PC-3 (cell line): ENCODE measurements around the gene RAB20.

Experiments used
- CTCF ChIP-seq: fragments of 300-600 bp; sonication (generic); conservative IDR thresholded peaks from 2 replicates; pipeline ENCODE4 v1.5.1; 2017; ENCODE audit warnings: antibody characterized with exemption, low read depth, mild to moderate bottlenecking, low read length
- EZH2 ChIP-seq: fragments of 300-600 bp; sonication (generic); IDR thresholded peaks from one replicate; pipeline ENCODE4 v1.6.1; 2017; ENCODE audit warnings: antibody characterized with exemption, mild to moderate bottlenecking, low read length; ENCODE audit not compliant: unreplicated experiment

GRCh38 chr13:110509478-110509926 lies 52.0 kb downstream of the RAB20 start:
- TF ChIP-seq CTCF (no peak), EZH2 (no peak)
